Body of pancreas (tissue), 4 donors: ENCODE results near the gene SMAD5.

Source experiments
- CTCF ChIP-seq, 7 experiments: fragments of 450-650 bp in 4 of 7; fragments of 200-600 bp in 3 of 7; sonication (generic) in 3 of 7; IDR thresholded peaks; one replicate each; pipeline ENCODE4 v1.5.1; 2016 to 2019; ENCODE audit warnings: antibody characterized with exemption in 7 of 7
- POLR2A ChIP-seq, 3 donors: fragments of 450-650 bp; IDR thresholded peaks; one replicate each; pipeline ENCODE4 v1.6.1; 2016; ENCODE audit warnings: antibody characterized with exemption in 3 of 3, mild to moderate bottlenecking in 2 of 3

GRCh38 chr5:136135536-136135935 lies 2.9 kb downstream of the SMAD5 start:
- TF ChIP-seq POLR2A (IDR thresholded peaks at IDR 0.05) (no peak), CTCF (IDR thresholded peaks at IDR 0.05) (no peak)
